T47D (cell line): ENCODE results near the gene SH2B3.

Experiments used
- DNase-seq, 2 experiments: peaks; one replicate each; pipeline versions ENCODE4 v3.0.0 to v3.0.0-alpha.2; 2011 to 2012; ENCODE audit warnings: low read depth in 1 of 2, low spot score in 1 of 2
- JUND ChIP-seq: IDR thresholded peaks from 2 replicates; pipeline ENCODE4 v1.6.1; 2012; ENCODE audit warnings: low read depth
- in situ Hi-C: cut with HindIII; loops from 2 replicates; pipeline ENCODE4 v1.10.0; 2016; ENCODE audit warnings: low sequenced_read_pairs, low pct_unique_long_range_greater_than_20kb

Gene SH2B3

GRCh38 chr12:111429828-111430432 lies 24.2 kb downstream of the SH2B3 start:
- no peak for DNase-seq
- no peak for TF ChIP-seq JUND
- in situ Hi-C loops, result no loop called here

- TF ChIP-seq JUND, result no peak
- in situ Hi-C loops, result no loop called here
Measured at GRCh38 chr12:111430433-111431353, 25.0 kb downstream of the SH2B3 start.

GRCh38 chr12:111431772-111432171 lies 26.0 kb downstream of the SH2B3 start:
- in situ Hi-C loops, result no loop called here
- DNase-seq, result no peak
- TF ChIP-seq JUND, result no peak

More at GRCh38 chr12:111430433-111431353, 25.0 kb downstream of the SH2B3 start:
- DNase-seq, result no peak

- in situ Hi-C loops, result no loop called here
- no peak for DNase-seq
- no peak for TF ChIP-seq JUND
Measured at GRCh38 chr12:111434049-111434448, 28.3 kb downstream of the SH2B3 start.

- in situ Hi-C loops, result no loop called here
- no peak for DNase-seq
- no peak for TF ChIP-seq JUND
Measured at GRCh38 chr12:111434680-111435338, 29.1 kb downstream of the SH2B3 start.

GRCh38 chr12:111435661-111436201 lies 30.0 kb downstream of the SH2B3 start:
- no peak for DNase-seq
- TF ChIP-seq JUND, result no peak
- in situ Hi-C loops, result no loop called here

GRCh38 chr12:111436266-111436665 lies 30.5 kb downstream of the SH2B3 start:
- TF ChIP-seq JUND, result no peak
- DNase-seq, result no peak
- in situ Hi-C loops, result no loop called here

GRCh38 chr12:111436811-111437210 lies 31.1 kb downstream of the SH2B3 start:
- TF ChIP-seq JUND, result no peak
- DNase-seq, result no peak
- in situ Hi-C loops, result no loop called here

- in situ Hi-C loops, result no loop called here
- DNase-seq, result no peak
- no peak for TF ChIP-seq JUND
Measured at GRCh38 chr12:111437816-111438454, 32.2 kb downstream of the SH2B3 start.

GRCh38 chr12:111438481-111438880 lies 32.8 kb downstream of the SH2B3 start:
- in situ Hi-C loops, result no loop called here
- DNase-seq, result no peak
- TF ChIP-seq JUND, result no peak

- TF ChIP-seq JUND, result no peak
- no peak for DNase-seq
- in situ Hi-C loops, result no loop called here
Measured at GRCh38 chr12:111439657-111440151, 34.0 kb downstream of the SH2B3 start.

GRCh38 chr12:111440152-111440551 lies 34.4 kb downstream of the SH2B3 start:
- DNase-seq, result no peak
- in situ Hi-C loops, result no loop called here
- no peak for TF ChIP-seq JUND
